WTC11 (cell line): ENCODE results near the gene SCYGR1. TPM values are rescaled to one million over a fixed set of nuclear protein-coding genes. Genes with fewer than 3 reads are reported as not detected.

Source experiments
- ATAC-seq: fragments of 200-7000 bp; cut with Tn5 transposase; 2 replicates; pipeline ENCODE4 v1.10.0; 2021; ENCODE audit warnings: mild to moderate bottlenecking, moderate library complexity
- CTCF ChIA-PET: fragments of 300-600 bp; sonication (Branson Sonifier 250); formaldehyde crosslinking; loops from one replicate; lab custom pipeline; 2021; ENCODE audit warnings: antibody characterized with exemption; lab: Charles Lee
- POLR2A ChIA-PET: fragments of 350-600 bp; sonication (Branson Sonifier 250); formaldehyde crosslinking; loops from one replicate; lab custom pipeline; 2021; ENCODE audit warnings: antibody characterized with exemption; lab: Charles Lee
- DNase-seq: peaks from one replicate; pipeline ENCODE4 v3.0.0; 2021; ENCODE audit warnings: low spot score
- H3K27ac Mint-ChIP-seq: 2 replicates; pipeline ENCODE4 v1.8.0; 2021; ENCODE audit warnings: mixed read lengths
- H3K27me3 Mint-ChIP-seq: 2 replicates; pipeline ENCODE4 v1.8.0; 2021; ENCODE audit warnings: low read depth, mild to moderate bottlenecking, moderate library complexity, mixed read lengths
- H3K36me3 Mint-ChIP-seq: 2 replicates; pipeline ENCODE4 v1.8.0; 2021; ENCODE audit warnings: mixed read lengths
- H3K4me1 Mint-ChIP-seq: 2 replicates; pipeline ENCODE4 v1.8.0; 2022; ENCODE audit warnings: mixed read lengths
- H3K4me3 Mint-ChIP-seq: 2 replicates; pipeline ENCODE4 v1.8.0; 2021; ENCODE audit warnings: mild to moderate bottlenecking, moderate library complexity, mixed read lengths
- H3K9me3 Mint-ChIP-seq: 2 replicates; pipeline ENCODE4 v1.8.0; 2021; ENCODE audit warnings: mixed read lengths
- ARID4B ChIP-seq: sonication (generic); formaldehyde crosslinking; IDR thresholded peaks from 2 replicates; pipeline ENCODE4 v1.8.0; 2023; ENCODE audit warnings: missing genetic modification reagents, mild to moderate bottlenecking, borderline replicate concordance
- CBFB ChIP-seq: sonication (generic); formaldehyde crosslinking; IDR thresholded peaks from 2 replicates; pipeline ENCODE4 v1.8.1; 2022; ENCODE audit warnings: mild to moderate bottlenecking, low read depth, missing genetic modification reagents
- CDX4 ChIP-seq: fragments of 250-450 bp; sonication (Bioruptor Pico); IDR thresholded peaks from 2 replicates; pipeline ENCODE4 v1.9.0; 2021; ENCODE audit warnings: moderate library complexity, mild to moderate bottlenecking, inconsistent platforms, borderline replicate concordance
- CTCF ChIP-seq: fragments of 200-600 bp; IDR thresholded peaks from 2 replicates; pipeline ENCODE4 v1.8.0; 2022; ENCODE audit warnings: antibody characterized with exemption
- E2F1 ChIP-seq: sonication (generic); formaldehyde crosslinking; IDR thresholded peaks from 2 replicates; pipeline ENCODE4 v1.8.0; 2022; ENCODE audit warnings: mild to moderate bottlenecking, missing genetic modification reagents
- E2F4 ChIP-seq: sonication (generic); formaldehyde crosslinking; IDR thresholded peaks from 2 replicates; pipeline ENCODE4 v1.8.1; 2022; ENCODE audit warnings: low read depth, mild to moderate bottlenecking, moderate library complexity, missing genetic modification reagents, borderline replicate concordance
- E2F5 ChIP-seq: sonication (generic); formaldehyde crosslinking; IDR thresholded peaks from 2 replicates; pipeline ENCODE4 v1.8.1; 2022; ENCODE audit warnings: mild to moderate bottlenecking, moderate library complexity, missing genetic modification reagents
- ELF4 ChIP-seq: sonication (generic); formaldehyde crosslinking; IDR thresholded peaks from 2 replicates; pipeline ENCODE4 v1.8.1; 2022; ENCODE audit warnings: low read depth, mild to moderate bottlenecking, moderate library complexity, missing genetic modification reagents
- EMX1 ChIP-seq: fragments of 250-450 bp; sonication (Bioruptor Pico); IDR thresholded peaks from 2 replicates; pipeline ENCODE4 v1.8.0; 2021; ENCODE audit warnings: mild to moderate bottlenecking
- FOXJ3 ChIP-seq: sonication (generic); formaldehyde crosslinking; IDR thresholded peaks from 2 replicates; pipeline ENCODE4 v1.9.0; 2021; ENCODE audit warnings: missing genetic modification reagents, mild to moderate bottlenecking, borderline replicate concordance
- FOXK1 ChIP-seq: sonication (generic); formaldehyde crosslinking; IDR thresholded peaks from 2 replicates; pipeline ENCODE4 v1.8.0; 2022; ENCODE audit warnings: mild to moderate bottlenecking, moderate library complexity, missing genetic modification reagents
- GABPB1 ChIP-seq: sonication (generic); formaldehyde crosslinking; IDR thresholded peaks from 2 replicates; pipeline ENCODE4 v1.8.1; 2023; ENCODE audit warnings: mild to moderate bottlenecking, missing genetic modification reagents
- KAT7 ChIP-seq: sonication (generic); formaldehyde crosslinking; IDR thresholded peaks from 2 replicates; pipeline ENCODE4 v1.8.1; 2023; ENCODE audit warnings: missing genetic modification reagents, mild to moderate bottlenecking, borderline replicate concordance
- NFATC4 ChIP-seq: fragments of 250-450 bp; sonication (Bioruptor Pico); IDR thresholded peaks from 2 replicates; pipeline ENCODE4 v1.9.0; 2021; ENCODE audit warnings: mild to moderate bottlenecking
- TCF7 ChIP-seq: sonication (generic); formaldehyde crosslinking; IDR thresholded peaks from 2 replicates; pipeline ENCODE4 v1.8.0; 2022; ENCODE audit warnings: mild to moderate bottlenecking, low read depth, missing genetic modification reagents, moderate library complexity
- ZNF232 ChIP-seq: sonication (generic); formaldehyde crosslinking; IDR thresholded peaks from 2 replicates; pipeline ENCODE4 v1.8.0; 2022; ENCODE audit warnings: mild to moderate bottlenecking, missing genetic modification reagents
- ZNF263 ChIP-seq: sonication (generic); formaldehyde crosslinking; IDR thresholded peaks from 2 replicates; pipeline ENCODE4 v1.8.1; 2022; ENCODE audit warnings: low read depth, mild to moderate bottlenecking, moderate library complexity, missing genetic modification reagents
- ZNF281 ChIP-seq: sonication (generic); formaldehyde crosslinking; IDR thresholded peaks from 2 replicates; pipeline ENCODE4 v1.8.0; 2023; ENCODE audit warnings: mild to moderate bottlenecking, missing genetic modification reagents
- ZNF317 ChIP-seq: sonication (generic); formaldehyde crosslinking; IDR thresholded peaks from 2 replicates; pipeline ENCODE4 v1.8.1; 2023; ENCODE audit warnings: low read depth, mild to moderate bottlenecking, moderate library complexity, missing genetic modification reagents, borderline replicate concordance
- ZNF671 ChIP-seq: fragments of 250-450 bp; sonication (Bioruptor Pico); IDR thresholded peaks from 2 replicates; pipeline ENCODE4 v1.8.0; 2021; ENCODE audit warnings: mild to moderate bottlenecking
- total RNA-seq: library from RNA; stranded (reverse); gene quantifications from 3 replicates; pipeline ENCODE4 v1.2.3, GENCODE V29; 2021

Gene SCYGR1
- total RNA-seq, 1 experiment from 2014 or later, result not detected

GRCh38 chr2:227388537-227389011 lies 825 bp upstream of the SCYGR1 start (continued):
- TF ChIP-seq CTCF, result no peak

- no peaks in the 10 kb centered on the region for H3K27me3 Mint-ChIP-seq
- no peaks in the 10 kb centered on the region for H3K4me1 Mint-ChIP-seq
- POLR2A ChIA-PET, result no interaction called here
- CTCF ChIA-PET, result interaction anchor here (0.7 to 0.8 kb wide), 2 partner anchors 77 to 149 kb away, joined by 3 read pairs; no protein-coding TSS in a partner anchor
- DNase-seq (no peak), ATAC-seq (no peak)
- no peak overlapping the region for H3K4me3 Mint-ChIP-seq
- no peak overlapping the region for H3K27ac Mint-ChIP-seq
- TF ChIP-seq ZNF317 (CRISPR knock-in tag) (no peak), NFATC4 (CRISPR knock-in tag) (no peak), E2F4 (CRISPR knock-in tag) (no peak), EMX1 (CRISPR knock-in tag) (no peak), ELF4 (CRISPR knock-in tag) (no peak), E2F5 (no peak), ZNF281 (CRISPR knock-in tag) (no peak), CBFB (CRISPR knock-in tag) (no peak), TCF7 (CRISPR knock-in tag) (no peak), GABPB1 (CRISPR knock-in tag) (no peak), ZNF232 (CRISPR knock-in tag) (no peak), FOXK1 (CRISPR knock-in tag) (no peak), E2F1 (CRISPR knock-in tag) (no peak), ZNF263 (no peak), ZNF671 (CRISPR knock-in tag) (no peak), KAT7 (CRISPR knock-in tag) (no peak), CDX4 (CRISPR knock-in tag) (no peak), ARID4B (CRISPR knock-in tag) (no peak), FOXJ3 (CRISPR knock-in tag) (no peak)
- H3K36me3 Mint-ChIP-seq, result no peaks in the 10 kb centered on the region
- H3K9me3 Mint-ChIP-seq, result no peaks in the 10 kb centered on the region
Measured at GRCh38 chr2:227386630-227387029, 1.1 kb downstream of the SCYGR1 start.
